NCI-H128 (cell line): ENCODE measurements around the gene RBP7.

Source experiments
- DNase-seq: peaks from one replicate; lab custom pipeline; 2025; ENCODE audit not compliant: unreplicated experiment; lab: John Stamatoyannopoulos, UW

Gene RBP7

DNA sequence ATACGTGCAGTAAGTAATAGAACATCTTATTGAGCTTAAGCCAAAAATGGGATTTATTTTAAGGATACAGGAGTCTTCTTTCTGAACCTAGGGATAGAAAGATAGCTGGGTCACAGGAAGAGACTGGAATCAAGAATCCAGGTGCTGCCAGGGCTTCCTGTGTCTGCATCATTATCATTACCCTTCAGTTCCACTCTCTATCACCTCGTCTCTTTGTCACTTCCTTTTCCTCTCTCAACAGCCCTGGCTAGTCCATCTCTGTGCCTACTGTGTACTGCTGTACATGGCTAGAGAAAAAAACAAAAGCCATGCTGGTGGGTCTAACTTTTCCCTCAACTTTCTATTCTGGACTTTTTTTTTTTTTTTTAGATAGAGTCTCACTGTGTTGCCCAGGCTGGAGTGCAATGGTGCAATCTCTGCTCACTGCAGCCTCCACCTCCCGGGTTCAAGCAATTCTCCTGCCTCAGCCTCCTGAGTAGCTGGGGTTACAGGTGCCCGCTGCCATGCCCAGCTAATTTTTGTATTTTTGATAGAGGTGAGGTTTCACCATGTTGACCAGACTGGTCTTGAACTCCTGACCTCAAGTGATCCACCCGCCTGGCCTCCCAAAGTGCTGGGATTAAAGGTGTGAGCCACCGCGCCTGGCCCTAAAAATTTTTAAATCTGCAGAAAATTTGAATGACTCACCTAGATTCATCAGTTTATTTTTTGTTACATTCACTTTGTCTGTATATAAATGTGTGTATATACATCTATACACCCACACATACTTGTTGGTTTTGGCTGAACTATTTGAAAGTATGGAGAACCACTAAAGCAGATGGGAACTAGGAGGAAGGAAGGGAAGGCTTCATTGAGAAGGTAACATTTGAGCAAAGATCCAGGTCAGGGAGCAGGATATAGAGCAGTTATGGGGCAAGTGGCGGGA lies 67.7 kb downstream of the RBP7 start:
- no peak for DNase-seq

DNA sequence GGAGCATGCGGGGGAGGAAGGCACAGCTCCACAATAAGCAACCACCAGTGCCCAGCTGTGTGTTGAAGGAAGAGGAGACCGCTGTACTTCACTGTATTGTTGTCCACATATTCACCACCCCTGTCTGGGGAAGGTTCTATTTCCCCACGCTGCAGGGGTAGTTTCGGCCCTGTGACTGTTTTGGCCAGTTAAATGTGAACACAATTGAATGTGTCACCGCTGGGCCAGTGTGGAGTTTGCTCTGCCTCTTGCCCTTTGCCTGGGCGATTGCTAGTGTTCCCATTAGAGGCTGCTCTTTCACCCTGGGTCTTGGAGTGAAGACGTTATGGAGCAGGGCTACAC lies 68.3 kb downstream of the RBP7 start:
- no peak for DNase-seq
